EL (cell line): Measurements from ENCODE around the gene AGAP3.
A peak's percentile ranks its signal among the peaks of the same experiment; 100 is the strongest.

Source experiments
- DNase-seq: peaks from one replicate; pipeline ENCODE4 v3.0.0-alpha.2; 2016

AGAP3 gene

GRCh38 chr7:151057989-151058780 is 28.1 kb upstream of the AGAP3 start:
- peak; percentile 99 for DNase-seq

- no peak for DNase-seq
These were observed 27.4 kb upstream of the AGAP3 start for GRCh38 chr7:151058781-151059366.

GRCh38 chr7:151059367-151060112 is 26.7 kb upstream of the AGAP3 start, which contains the start of gene SLC4A2:
SLC4A2 (plus strand) TSS chr7:151059589; CDS start chr7:151061988, 2,399 bp downstream.
- DNase-seq, result peak; percentile 76

- DNase-seq, result no peak
These were observed 26.2 kb upstream of the AGAP3 start for GRCh38 chr7:151060113-151060415.

GRCh38 chr7:151060416-151061212 is 25.7 kb upstream of the AGAP3 start:
- peak; percentile 60 for DNase-seq

- DNase-seq, result no peak
These were observed 24.8 kb upstream of the AGAP3 start for GRCh38 chr7:151061213-151062110.

- no peak for DNase-seq
These were observed 24.2 kb upstream of the AGAP3 start for GRCh38 chr7:151062111-151062398.

- DNase-seq, result peak; percentile 66
These were observed 23.7 kb upstream of the AGAP3 start for GRCh38 chr7:151062399-151063211.

- DNase-seq, result peak; percentile 51
These were observed 23.1 kb upstream of the AGAP3 start for GRCh38 chr7:151063212-151063561.

GRCh38 chr7:151064454-151064853 is 21.8 kb upstream of the AGAP3 start:
- no peak for DNase-seq

GRCh38 chr7:151064993-151065392 is 21.3 kb upstream of the AGAP3 start:
- no peak for DNase-seq

- DNase-seq, result no peak
These were observed 20.8 kb upstream of the AGAP3 start for GRCh38 chr7:151065516-151065915.

GRCh38 chr7:151066273-151066974 is 19.9 kb upstream of the AGAP3 start:
- no peak for DNase-seq

GRCh38 chr7:151068069-151068773 is 18.1 kb upstream of the AGAP3 start:
- peak; percentile 75 for DNase-seq

- no peak for DNase-seq
These were observed 16.3 kb upstream of the AGAP3 start for GRCh38 chr7:151069841-151070573.

- no peak for DNase-seq
These were observed 15.7 kb upstream of the AGAP3 start for GRCh38 chr7:151070574-151070960.

GRCh38 chr7:151071032-151071866 is 15.0 kb upstream of the AGAP3 start:
- DNase-seq, result no peak

- no peak for DNase-seq
These were observed 12.3 kb upstream of the AGAP3 start for GRCh38 chr7:151073990-151074389.
